AG09319 (cell line): Measurements from ENCODE around the gene TK2.

ENCODE experiments used
- DNase-seq: peaks from one replicate; pipeline ENCODE4 v3.0.0-alpha.2; 2010; ENCODE audit warnings: low read depth; ENCODE audit errors: extremely low read depth
- TF ChIP-seq, protein P1 (sequence below): IDR thresholded peaks from 2 replicates; pipeline ENCODE4 v1.5.1; 2011; ENCODE audit warnings: low read depth, mild to moderate bottlenecking, inconsistent platforms, low read length, moderate library complexity

The TK2 gene

DNA sequence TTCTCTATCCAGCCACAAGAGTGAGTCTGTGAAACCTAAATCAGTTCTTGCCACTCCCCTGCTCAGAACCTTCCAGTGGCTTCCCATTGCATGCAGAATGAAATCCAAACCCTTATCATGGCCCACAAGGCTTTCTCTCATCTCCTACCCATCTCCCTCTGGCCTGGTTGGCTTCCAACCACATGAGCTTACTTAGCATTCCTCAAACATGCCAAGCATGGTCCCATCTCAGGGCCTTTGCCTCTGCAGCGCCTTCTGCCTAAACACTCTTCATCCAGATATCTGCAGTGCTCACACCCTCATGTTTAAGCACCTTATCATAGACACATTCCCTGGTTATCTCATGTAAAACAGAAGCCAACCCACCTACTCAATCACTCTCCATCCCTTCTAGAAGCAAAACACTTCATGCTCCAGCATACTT is 15.5 kb downstream of the TK2 start:
- no peak for DNase-seq
- TF ChIP-seq, protein P1, sequence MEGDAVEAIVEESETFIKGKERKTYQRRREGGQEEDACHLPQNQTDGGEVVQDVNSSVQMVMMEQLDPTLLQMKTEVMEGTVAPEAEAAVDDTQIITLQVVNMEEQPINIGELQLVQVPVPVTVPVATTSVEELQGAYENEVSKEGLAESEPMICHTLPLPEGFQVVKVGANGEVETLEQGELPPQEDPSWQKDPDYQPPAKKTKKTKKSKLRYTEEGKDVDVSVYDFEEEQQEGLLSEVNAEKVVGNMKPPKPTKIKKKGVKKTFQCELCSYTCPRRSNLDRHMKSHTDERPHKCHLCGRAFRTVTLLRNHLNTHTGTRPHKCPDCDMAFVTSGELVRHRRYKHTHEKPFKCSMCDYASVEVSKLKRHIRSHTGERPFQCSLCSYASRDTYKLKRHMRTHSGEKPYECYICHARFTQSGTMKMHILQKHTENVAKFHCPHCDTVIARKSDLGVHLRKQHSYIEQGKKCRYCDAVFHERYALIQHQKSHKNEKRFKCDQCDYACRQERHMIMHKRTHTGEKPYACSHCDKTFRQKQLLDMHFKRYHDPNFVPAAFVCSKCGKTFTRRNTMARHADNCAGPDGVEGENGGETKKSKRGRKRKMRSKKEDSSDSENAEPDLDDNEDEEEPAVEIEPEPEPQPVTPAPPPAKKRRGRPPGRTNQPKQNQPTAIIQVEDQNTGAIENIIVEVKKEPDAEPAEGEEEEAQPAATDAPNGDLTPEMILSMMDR = no peak

DNA sequence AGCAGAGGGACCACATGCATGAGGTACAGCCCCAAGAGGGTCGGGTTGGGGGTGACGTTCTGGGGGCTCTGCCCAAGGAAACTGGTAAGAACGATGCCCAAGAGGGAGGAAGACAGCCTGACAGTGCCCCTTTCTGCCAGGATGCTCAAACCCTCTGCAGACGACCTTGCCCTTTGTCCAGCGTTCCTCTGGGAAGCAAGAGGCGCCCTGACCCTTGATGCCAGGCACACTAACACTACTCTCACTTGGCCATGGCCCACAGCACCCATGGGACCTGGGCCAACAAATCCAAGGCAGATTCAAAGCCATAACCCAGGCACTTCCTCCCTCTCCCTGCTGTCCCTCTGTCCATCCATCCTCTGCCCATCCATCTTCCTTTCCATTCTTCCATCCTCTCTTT is 20.4 kb downstream of the TK2 start:
- TF ChIP-seq, protein P1 = no peak

DNA sequence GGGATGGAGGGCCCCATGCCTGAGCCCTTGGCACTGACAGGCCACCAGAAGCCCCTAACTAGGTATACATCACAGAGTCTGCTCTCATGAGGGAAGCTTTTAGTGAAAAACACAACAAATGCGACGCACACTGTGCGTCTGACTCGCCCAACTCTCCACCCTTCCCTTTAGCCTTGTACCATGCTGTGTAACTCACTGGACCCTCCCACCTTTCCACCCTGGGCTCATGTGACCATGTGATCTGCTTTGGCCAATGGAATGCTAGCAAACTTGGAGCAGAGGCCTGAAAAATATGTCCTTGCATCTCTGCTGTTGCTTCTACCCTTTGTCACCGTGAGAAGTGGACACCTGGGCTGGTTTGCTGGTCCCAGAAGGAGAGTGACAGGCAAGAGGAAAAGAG is 21.6 kb downstream of the TK2 start:
- no peak for DNase-seq
- TF ChIP-seq, protein P1 = no peak

More for the DNA sequence above, 20.4 kb downstream of the TK2 start:
- DNase-seq = no peak

DNA sequence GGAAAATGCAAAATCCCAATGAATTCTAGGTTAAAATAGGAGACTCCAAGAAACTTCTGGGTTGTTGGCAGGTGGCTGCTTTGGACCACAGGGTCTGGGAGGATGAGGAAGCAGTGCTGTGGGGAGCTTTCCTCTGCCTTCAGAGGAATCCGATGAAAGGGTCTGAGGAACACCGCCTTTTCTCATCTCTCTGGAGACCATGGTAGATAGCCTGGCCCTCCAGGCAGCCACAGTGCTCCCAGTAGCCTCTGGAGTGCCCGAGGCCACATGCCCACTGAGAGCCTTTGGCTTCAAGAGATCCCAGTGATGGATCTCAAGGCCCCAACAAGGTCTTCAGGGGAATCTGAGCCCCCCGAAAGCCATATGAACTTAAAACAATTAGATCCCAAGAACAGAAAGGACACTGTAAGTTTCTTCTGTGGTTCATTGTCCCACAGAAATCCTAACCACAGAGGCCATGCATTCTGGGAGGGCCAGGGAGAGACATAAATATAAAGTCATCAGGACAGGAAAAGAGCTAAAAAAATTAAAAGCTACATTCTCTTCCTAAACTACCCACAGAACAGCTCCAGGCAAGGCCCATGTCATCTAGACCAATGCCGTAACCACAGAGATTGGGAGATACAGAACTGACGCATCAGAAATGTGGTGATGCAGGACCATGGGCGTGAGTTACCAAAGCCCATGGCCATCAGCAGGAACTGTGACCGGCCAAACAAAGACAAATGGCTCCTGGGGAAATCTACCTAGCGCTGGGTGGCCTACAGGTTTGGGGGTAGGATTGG is 24.3 kb downstream of the TK2 start:
- TF ChIP-seq, protein P1 = no peak
- no peak for DNase-seq

DNA sequence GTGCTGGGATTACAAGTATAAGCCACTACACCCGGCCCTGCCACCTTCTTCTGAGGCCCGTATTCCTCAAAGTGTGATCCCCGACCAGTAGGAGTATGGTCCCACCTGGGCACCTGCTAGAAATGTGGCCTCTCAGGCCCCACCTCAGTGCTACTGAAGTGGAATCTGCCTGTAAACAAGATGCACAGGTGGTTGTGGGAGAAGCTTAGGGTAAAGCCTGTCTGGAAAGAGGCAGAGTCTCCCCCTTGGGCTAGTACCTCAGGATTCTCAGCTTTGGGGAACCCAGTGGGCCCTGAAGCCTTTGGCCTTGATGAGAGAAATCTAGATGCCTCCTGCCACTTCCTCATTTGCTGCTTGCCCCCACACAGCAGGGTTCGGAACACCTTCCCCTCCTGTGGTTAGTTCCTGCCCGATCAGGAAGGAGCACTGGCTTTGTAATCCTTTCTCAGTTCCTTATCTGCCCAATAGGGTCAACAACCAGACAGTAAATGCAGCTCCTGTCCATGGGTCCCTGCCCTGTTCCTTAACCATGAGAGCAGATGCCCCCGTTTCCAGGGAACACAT is 25.2 kb downstream of the TK2 start:
- TF ChIP-seq, protein P1 = no peak
- DNase-seq = no peak

DNA sequence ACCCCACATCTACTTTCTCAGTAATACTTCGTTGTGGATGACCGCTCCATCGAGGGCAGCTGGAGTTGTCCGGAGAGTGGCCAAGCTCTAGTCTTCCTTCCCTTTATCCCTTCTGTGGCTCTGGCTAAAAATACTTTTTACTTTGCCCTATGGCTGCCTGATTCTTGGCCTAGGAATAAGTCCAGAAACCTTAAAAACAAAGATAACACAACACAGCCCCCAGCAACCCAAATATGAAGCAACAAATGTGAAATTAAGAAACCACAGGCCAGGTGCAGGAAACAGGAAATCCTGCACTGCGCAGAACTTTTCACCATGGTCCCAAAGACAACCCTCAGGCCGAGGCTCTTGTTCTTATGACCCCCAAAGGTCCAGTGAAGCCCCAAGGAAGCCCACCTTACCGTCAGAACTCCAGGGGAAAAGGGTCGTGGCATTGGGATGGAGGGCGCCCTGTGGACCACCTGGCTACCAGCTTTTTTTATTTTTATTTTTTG is 26.0 kb downstream of the TK2 start:
- DNase-seq = no peak

More for the DNA sequence above, 26.0 kb downstream of the TK2 start:
- TF ChIP-seq, protein P1 = no peak
